Aorta (tissue), 5 donors: ENCODE data around the gene KCNN2. TPM values are rescaled to one million over a fixed set of nuclear protein-coding genes. Genes with fewer than 3 reads are reported as not detected.

Experiments used
- ATAC-seq: fragments of 200-7000 bp; cut with Tn5 transposase; one replicate; pipeline ENCODE4 v1.9.1; 2022; ENCODE audit warnings: moderate library complexity; ENCODE audit not compliant: low FRiP score
- DNase-seq, 2 donors: peaks; one replicate each; pipeline ENCODE4 v3.0.0-alpha.2; 2020
- H3K27ac ChIP-seq, 2 donors: one replicate each; pipeline ENCODE4 v1.5.1; 2013; ENCODE audit warnings: low read length in 2 of 2, mild to moderate bottlenecking in 2 of 2, moderate library complexity in 2 of 2, control low read depth in 1 of 2, inconsistent platforms in 1 of 2, low read depth in 1 of 2
- H3K27me3 ChIP-seq, 2 donors: one replicate each; pipeline ENCODE4 v1.6.1; 2013; ENCODE audit warnings: control low read depth in 1 of 2, low read length in 1 of 2, mild to moderate bottlenecking in 1 of 2, moderate library complexity in 1 of 2; ENCODE audit not compliant: insufficient read depth in 2 of 2, control insufficient read depth in 1 of 2
- H3K36me3 ChIP-seq, 2 donors: one replicate each; pipeline ENCODE4 v1.6.1; 2013; ENCODE audit warnings: control low read depth in 1 of 2, low read length in 1 of 2, mild to moderate bottlenecking in 1 of 2; ENCODE audit not compliant: insufficient read depth in 2 of 2, control insufficient read depth in 1 of 2
- H3K4me1 ChIP-seq, 2 donors: one replicate each; pipeline ENCODE4 v1.6.1; 2013; ENCODE audit warnings: low read length in 2 of 2, control low read depth in 1 of 2, mild to moderate bottlenecking in 1 of 2, moderate library complexity in 1 of 2; ENCODE audit not compliant: insufficient read depth in 2 of 2, control insufficient read depth in 1 of 2
- H3K4me3 ChIP-seq, 2 donors: one replicate each; pipeline ENCODE4 v1.5.1; 2013; ENCODE audit warnings: low read length in 2 of 2, control low read depth in 1 of 2, mild to moderate bottlenecking in 1 of 2
- H3K9me3 ChIP-seq: one replicate; pipeline ENCODE4 v1.6.1; 2013; ENCODE audit warnings: mild to moderate bottlenecking, low read length; ENCODE audit not compliant: control insufficient read depth
- WGBS, 2 donors: extraction: QIAGEN DNeasy Blood & Tissue Kit; methylation state at CpG; one replicate each; pipeline ENCODE4 v1.1.7; 2013; 5-methylcytosine and 5-hydroxymethylcytosine counted together
- intact Hi-C, 2 donors: fragments of 100-400 bp; cut with DNase I; formaldehyde crosslinking; loops; one replicate each; pipeline versions ENCODE4 v1.14.2 to v1.15.0; 2022
- polyA plus RNA-seq, 2 donors: library from polyadenylated mRNA; stranded (reverse); fragments of 200-250 nt; gene quantifications; one replicate each; pipeline ENCODE4 v1.2.3, GENCODE V29; 2013
- total RNA-seq, 2 donors: library from RNA; stranded (reverse); fragmentation: NEBNext Ultra II Directional; extraction: Animal tissue kit (Norgen Biotek cat#: 25700); gene quantifications; one replicate each; pipeline ENCODE4 v1.2.1, GENCODE V29; 2021
- donor health status: healthy with polysubstance abuse.
- donor health status: Bipolar disorder and iron deficiency.
- donor health status: DM: no; HTN: no; CAD: no.
- donor health status: DM: no; HTN: no; CAD: no.
- donor health status: DM: yes; HTN: yes; CAD: no.

The KCNN2 gene
- total and polyA plus RNA-seq, 4 donors = 0.32 to 0.57 TPM; not detected in 2

DNA sequence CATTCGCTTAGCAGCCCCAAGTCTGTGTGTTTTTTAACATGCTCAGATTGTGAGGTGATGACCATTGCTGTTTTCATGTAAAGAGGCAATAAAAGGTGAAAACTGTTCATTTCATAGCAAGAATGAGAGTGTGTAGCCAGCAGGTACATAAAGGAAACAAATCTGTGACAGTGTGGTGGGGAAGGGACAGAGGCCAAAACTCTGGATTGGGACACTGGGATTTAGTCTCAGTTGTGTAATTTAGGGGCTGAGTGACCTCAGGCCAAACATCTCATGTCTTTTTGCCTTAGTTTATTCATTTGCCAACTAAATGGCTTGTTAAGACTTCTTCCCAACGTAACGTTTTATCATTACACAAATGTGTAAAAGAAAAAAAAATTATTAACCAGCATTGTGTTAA, 47.0 kb downstream of the KCNN2 start:
- DNase-seq = no peak
- no peaks in the 10 kb centered on the region for H3K4me1 ChIP-seq
- 81 to 83% methylated on average over 3 of the region's 3 CpGs for WGBS, 2 donors
- no peak overlapping the region for H3K4me3 ChIP-seq
- H3K36me3 ChIP-seq = no peaks in the 10 kb centered on the region
- no peaks in the 10 kb centered on the region for H3K27me3 ChIP-seq
- no peak for ATAC-seq
- no peaks in the 10 kb centered on the region for H3K9me3 ChIP-seq
- intact Hi-C loops = no loop called here
- H3K27ac ChIP-seq = no peak overlapping the region

DNA sequence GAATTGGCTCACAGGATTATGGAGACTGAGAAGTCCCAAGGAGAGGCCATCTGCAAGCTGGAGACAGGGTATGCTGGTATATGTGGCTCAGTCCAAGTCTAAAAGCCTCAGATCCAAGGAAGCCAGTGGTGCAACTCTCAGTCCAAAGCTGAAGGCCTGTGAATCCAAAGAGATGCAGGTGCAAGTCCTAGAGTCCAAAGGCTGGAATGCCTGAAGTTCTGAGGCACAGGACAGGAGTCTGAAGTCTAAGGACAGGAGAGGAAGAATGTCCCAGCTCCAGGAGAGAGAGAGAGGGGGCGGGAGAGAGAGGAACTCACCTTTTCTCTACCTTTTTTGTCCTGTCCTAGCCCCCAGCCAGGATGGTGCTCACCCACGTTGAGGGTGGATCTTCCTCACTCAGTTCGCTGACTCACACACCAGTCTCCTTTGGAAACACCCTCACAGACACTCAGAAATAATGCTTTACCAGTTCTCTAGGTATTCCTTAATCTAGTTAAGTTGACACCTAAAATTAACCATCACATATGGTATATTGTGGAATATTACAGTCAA, 49.6 kb downstream of the KCNN2 start:
- no peak for ATAC-seq
- H3K27ac ChIP-seq = no peak overlapping the region

DNA sequence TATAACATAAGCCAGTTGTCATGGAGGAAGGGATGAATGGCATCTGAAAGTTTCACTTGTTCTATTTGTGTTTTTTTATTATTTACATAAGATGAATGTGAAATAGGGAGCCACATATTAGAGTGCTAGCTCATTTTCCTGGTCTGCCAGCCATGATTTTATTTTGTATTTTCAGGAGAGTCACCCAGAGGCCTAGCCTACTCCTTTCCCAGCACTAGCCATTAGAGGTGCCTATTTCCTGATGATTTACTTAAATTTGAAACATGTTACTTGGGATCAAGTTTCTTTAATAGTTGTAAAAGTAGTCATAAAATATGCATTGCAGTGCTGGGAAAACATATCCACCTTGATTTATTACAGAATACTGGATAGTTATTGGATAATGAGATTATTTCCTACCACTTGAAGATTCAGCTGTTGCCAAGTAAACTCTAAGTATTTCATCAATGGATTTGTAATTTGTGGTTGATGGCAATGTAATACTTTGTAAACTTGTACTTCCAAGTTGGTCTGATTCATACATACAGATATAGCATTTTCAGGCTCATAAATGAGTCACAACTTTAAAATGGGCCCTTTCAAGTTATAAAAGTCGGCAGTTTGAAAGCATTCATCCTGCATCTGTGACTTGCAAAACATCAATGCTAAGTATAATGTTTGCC, 50.8 kb downstream of the KCNN2 start:
- no peak for ATAC-seq
- Histone ChIP-seq H3K4me3 (no peak overlapping the region), H3K36me3 (no peaks in the 10 kb centered on the region), H3K27ac (no peak overlapping the region), H3K27me3 (no peaks in the 10 kb centered on the region), H3K4me1 (no peaks in the 10 kb centered on the region), H3K9me3 (no peaks in the 10 kb centered on the region)
- no peak for DNase-seq
- 48 to 53% methylated on average over 1 of the region's 1 CpG for WGBS, 2 donors
- intact Hi-C loops = no loop called here

More for the DNA sequence above, 49.6 kb downstream of the KCNN2 start:
- Histone ChIP-seq H3K27me3 (no peaks in the 10 kb centered on the region), H3K9me3 (no peaks in the 10 kb centered on the region), H3K36me3 (no peaks in the 10 kb centered on the region), H3K4me1 (no peaks in the 10 kb centered on the region), H3K4me3 (no peak overlapping the region)
- intact Hi-C loops = no loop called here
- 75 to 85% methylated on average over 3 of the region's 3 CpGs for WGBS, 2 donors
- no peak for DNase-seq

DNA sequence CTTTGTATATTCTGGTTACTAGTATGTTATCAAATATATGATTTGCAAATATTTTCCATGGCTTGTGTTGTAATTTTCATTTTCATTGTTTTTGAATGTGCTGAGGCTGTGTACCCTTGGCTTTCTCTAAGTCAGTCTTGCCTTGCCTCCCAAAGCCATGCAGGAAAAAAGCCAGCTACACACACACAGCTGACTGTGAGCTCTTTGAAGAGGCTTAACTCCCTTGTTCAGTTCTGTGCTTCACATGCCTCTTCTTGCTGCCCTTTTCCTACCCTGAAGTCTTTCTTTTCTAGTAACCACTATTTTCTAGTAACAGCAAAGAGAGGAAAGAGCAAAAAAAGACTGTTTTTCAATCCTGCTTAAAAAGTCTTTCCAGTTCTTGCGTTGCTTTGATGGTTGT, 53.9 kb downstream of the KCNN2 start:
- ATAC-seq = no peak
- Histone ChIP-seq H3K27me3 (no peaks in the 10 kb centered on the region), H3K27ac (no peak overlapping the region), H3K36me3 (no peaks in the 10 kb centered on the region), H3K4me1 (no peaks in the 10 kb centered on the region), H3K9me3 (no peaks in the 10 kb centered on the region), H3K4me3 (no peak overlapping the region)
- no peak for DNase-seq
- WGBS, 2 donors = 48 to 68% methylated on average over 1 of the region's 1 CpG
- intact Hi-C loops = no loop called here

DNA sequence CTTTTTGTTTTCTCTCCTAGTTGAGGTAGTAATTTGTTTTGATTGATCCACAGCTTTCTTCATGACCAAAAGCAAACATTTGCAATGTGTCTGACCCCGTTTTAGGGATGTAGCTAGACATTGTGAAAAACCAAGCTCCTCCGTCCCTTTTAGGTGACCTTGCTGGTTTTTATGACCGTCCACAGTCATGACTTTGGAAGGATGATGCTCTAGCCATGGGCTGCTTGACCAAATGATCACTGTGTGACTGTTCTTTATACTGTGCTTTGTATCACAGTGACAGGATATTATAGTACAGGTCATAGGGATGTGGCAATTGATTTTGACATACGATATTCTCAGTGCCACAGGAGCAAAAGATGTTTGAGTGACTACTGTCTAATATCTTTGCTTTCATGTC, 54.4 kb downstream of the KCNN2 start:
- ATAC-seq (no peak), DNase-seq (no peak)
- Histone ChIP-seq H3K4me3 (no peak overlapping the region), H3K4me1 (no peaks in the 10 kb centered on the region), H3K36me3 (no peaks in the 10 kb centered on the region), H3K27ac (no peak overlapping the region), H3K27me3 (no peaks in the 10 kb centered on the region), H3K9me3 (no peaks in the 10 kb centered on the region)
- 70 to 74% methylated on average over 4 of the region's 4 CpGs for WGBS, 2 donors
- intact Hi-C loops = no loop called here

DNA sequence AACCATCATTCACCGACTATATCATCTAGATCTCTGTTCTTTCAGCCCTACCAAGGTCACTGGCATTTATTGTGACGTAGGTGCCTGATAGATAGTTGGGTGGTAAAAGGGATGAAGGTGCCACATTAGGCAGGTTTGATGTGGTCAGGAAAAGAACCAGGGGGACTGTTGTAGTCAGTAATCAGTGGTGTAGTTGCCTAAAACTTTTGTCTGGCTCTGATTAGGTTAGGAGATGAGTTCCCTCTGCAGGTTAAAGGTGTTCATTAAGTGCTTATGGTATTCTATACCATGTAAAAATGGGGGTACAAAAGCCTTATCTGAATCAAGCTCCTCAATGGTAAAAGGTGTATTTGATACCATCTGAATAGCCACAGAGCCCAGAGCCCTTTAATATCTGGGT, 55.6 kb downstream of the KCNN2 start:
- intact Hi-C loops = no loop called here
- no peak overlapping the region for H3K27ac ChIP-seq
- no peaks in the 10 kb centered on the region for H3K4me1 ChIP-seq
- H3K36me3 ChIP-seq = no peaks in the 10 kb centered on the region
- WGBS, 2 donors = 77 to 80% methylated on average over 2 of the region's 2 CpGs
- no peak for ATAC-seq
- H3K4me3 ChIP-seq = no peak overlapping the region
- H3K27me3 ChIP-seq = no peaks in the 10 kb centered on the region
- no peak for DNase-seq
- H3K9me3 ChIP-seq = no peaks in the 10 kb centered on the region

DNA sequence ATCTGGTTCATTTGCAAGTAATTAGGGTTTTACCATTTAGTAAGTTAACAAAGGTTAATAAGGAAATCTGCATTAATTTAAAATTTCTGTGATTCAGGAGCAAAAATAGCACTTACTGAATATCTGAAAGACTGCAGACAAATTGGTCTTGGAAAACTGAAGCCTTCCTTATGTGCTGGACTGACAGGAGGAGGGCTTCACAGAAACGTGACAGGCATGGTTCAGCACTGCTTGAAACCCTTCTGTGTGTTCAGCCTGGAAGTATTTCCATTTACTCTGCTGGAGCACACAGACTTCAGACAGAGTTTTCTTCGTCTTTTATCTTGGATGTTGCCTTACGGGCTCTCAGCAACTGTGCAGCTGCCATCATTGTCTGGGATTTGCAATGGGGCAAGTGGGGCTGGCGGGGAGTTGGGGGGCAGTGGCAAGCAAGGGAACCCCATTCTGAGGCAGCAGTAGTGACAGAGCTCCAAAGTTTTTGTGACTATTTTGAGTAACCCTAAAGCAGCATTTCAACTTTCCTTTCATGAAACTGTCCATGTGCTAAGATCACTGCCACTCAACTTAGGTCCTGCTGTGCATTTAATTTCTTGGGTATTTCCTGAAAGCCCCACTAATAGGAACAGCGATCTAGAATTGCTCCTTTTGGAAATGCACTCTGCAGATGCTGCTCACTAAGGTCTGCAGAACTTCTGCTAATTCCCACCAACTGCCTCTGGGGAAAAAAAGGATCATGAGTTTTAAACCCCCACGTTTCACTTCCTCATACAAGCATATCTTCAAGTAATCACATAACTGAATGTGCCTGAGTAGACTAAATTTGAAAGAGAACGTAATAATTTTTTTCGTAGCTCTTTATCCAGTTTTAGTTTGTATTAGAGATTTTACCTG, 56.6 kb downstream of the KCNN2 start:
- WGBS, 2 donors = 54% methylated on average over 8 of the region's 8 CpGs
- no peak for DNase-seq
- Histone ChIP-seq H3K9me3 (no peaks in the 10 kb centered on the region), H3K4me1 (no peaks in the 10 kb centered on the region), H3K36me3 (no peaks in the 10 kb centered on the region), H3K27ac (no peak overlapping the region), H3K4me3 (no peak overlapping the region), H3K27me3 (no peaks in the 10 kb centered on the region)
- no peak for ATAC-seq
- intact Hi-C loops = no loop called here

DNA sequence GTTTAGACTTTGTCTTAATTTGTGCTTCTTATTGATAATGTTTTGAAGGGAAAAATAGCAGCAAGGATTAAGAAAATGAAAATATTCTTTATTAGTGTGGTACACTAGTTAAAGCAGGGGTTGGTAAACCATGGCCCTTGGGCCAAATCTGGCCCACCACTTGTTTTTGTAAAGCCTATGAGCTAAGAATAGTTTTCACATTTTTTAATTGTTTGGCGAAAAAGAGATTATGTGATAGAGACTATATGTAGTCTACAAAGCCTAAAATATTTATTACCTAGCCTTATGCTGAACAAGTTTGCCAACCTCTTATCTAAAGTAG, 57.2 kb downstream of the KCNN2 start:
- Histone ChIP-seq H3K4me1 (no peaks in the 10 kb centered on the region), H3K27ac (no peak overlapping the region), H3K27me3 (no peaks in the 10 kb centered on the region), H3K9me3 (no peaks in the 10 kb centered on the region), H3K4me3 (no peak overlapping the region), H3K36me3 (no peaks in the 10 kb centered on the region)
- 50 to 60% methylated on average over 1 of the region's 1 CpG for whole genome bisulfite sequencing, 2 donors
- ATAC-seq = no peak
- DNase-seq = no peak
- intact Hi-C loops = no loop called here

DNA sequence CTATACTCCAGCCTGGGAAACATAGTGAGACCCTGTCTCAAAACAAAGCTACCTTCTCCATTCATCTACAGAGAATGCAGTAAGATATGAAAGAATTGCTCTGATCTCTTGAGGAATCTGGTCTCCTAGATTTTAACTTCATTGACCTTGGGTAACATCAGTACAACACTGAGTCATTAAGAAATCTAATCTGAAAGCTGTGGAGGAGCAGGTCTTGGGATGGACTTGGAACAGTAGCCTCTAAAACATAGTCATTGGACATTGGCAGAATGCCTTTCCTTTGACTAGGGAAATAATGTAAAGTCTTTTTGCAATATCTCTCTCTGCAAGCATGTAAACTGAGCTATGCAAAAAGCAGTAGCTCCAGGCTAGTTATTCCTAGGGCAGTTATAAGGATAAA, 58.1 kb downstream of the KCNN2 start:
- H3K36me3 ChIP-seq = no peaks in the 10 kb centered on the region
- intact Hi-C loops = no loop called here
- no peak for ATAC-seq

More for the DNA sequence above, 58.1 kb downstream of the KCNN2 start:
- no peaks in the 10 kb centered on the region for H3K27me3 ChIP-seq
- H3K4me1 ChIP-seq = no peaks in the 10 kb centered on the region
- H3K4me3 ChIP-seq = no peak overlapping the region
- H3K9me3 ChIP-seq = no peaks in the 10 kb centered on the region
- H3K27ac ChIP-seq = no peak overlapping the region
- DNase-seq = no peak
